ENCODE data around the gene CCDC17.
"Not testable (repeated sequence)": the region's sequence is repeated elsewhere in the genome, so short reads cannot be mapped to it uniquely, and the experiment has no call there.

The CCDC17 gene

DNA sequence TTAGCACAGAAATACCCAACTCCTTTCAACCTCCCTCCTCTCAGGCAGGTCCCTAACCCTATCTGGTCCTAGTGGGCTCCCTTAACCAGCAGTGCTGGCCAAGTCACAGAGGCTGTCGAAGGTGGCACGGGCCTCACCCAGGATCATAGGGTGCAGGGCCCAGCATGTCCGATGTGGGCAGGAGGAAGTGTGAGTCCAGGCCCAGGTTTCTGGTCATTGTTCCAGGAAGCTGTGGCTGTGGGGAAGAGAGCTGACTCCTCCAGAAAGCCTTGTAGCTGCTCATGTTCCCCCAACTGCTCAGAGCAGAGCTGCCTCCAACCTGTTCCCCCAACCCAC lies 2.4 kb downstream of the CCDC17 start:
- no peak for DNase-seq

DNA sequence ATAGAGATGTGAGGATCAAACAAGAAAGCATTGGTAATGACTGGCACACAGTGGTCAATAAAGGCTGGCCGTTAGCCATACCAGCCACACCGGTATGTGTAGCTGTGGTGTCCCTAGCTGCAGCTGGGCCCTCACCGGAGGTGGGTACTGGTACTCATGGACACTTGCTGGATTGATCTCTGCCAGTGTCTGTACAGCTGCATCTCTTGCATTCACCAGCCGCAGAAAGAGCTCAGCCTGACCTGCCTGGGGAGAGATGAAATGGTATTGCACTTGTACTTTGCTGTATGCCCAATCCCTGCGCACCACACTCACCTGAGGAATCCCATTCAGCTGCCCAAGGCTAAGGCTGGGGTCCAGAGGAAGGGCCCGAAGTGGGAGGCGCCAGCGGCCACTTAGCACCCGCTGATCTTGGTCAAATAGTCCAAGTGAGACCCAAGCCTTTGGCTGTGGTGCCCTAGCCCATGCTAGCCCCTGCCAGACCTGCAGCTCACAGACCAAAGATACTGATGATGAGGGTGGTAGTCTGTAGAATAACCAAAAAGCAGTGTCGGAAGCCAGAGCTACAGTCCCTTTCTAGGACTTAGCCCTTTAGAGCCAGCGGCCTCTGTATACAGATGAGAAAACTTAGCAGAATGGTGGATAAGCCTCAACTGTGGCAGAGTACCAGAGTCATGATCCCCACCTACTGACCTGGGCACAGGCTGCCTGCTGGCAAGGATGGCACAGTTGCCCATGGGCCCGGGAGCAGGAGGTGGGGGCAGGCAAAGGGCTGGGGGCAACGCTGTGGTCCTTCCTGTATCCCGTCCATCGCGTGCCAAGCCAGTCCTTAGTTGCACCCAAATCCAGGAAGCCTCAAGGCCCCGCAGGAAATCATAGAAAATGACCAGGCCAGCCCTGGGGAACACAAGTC lies 3.0 kb downstream of the CCDC17 start:
- DNase-seq = no peak

DNA sequence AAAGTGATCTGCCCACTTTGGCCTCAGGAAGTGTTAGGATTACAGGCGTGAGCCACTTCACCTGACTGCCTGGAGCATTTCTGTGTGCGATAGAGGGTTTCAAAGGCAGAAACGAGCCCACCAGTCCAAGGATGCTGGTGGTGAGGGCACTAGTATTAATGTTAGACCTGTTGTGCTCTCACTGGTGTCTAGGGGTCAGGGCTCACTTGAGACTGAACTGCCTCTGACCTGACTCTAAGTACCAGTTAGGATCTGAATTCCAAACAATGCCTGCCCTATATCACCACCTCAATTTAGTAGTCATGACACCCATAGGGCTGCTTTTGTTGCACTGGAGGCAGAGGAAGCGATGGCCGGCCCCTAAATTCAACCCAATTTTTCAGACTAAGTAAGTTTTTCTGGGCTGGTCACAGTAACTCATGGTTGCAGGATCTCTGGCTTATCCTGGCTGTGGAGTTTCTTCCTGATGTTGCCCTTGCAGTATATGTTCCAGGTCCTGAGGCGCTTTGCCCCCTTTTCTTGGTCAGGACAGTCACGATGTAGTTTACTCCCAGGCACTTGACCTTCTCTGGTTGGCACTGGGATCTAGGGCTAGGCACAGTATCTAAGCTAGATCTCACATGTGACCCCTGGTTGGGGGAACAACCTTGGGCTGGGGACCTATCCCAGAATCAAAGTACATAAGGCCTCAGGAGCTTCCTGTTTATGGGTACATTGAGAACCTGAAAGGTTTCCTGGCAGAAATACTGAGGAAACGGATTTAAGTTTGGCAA lies 4.5 kb downstream of the CCDC17 start:
- DNase-seq = no peak

DNA sequence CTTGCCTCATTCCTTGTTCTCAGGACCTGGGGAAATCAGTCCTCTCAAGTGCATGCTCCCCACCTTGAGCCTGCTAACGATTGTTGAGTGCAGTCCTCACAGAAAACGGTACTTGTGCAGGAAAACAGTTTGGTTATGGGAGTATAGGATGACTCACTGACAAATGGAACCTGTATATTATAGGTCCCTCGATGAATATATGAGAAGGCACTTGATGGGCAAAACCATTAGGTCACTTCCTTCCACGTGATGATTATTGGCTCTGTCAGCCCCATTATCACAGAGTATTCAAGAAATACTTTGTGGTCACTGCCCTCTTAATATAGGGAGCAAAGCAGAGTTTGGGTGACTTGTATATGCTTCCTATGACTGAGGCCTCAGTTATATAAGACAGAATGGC lies 6.2 kb downstream of the CCDC17 start:
- no peak for DNase-seq

DNA sequence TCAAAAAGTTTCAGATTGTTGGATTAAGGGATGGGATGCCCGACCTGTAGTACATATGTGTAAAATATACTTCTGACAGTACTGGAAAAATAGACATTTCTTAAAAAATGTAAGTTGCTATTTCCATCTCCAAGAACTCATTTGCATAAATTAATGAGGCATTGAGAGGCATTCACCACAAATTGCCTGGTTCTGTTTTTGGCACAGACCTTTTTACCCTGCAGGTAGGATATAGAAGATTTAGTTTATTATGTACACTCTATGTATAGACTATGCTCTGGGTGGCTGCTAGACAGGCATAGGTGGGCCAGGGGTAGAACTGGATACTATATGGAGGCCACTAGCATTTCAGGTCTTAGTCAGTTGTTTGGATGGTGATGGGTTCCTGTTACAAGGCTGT lies 8.0 kb downstream of the CCDC17 start:
- DNase-seq = no peak

DNA sequence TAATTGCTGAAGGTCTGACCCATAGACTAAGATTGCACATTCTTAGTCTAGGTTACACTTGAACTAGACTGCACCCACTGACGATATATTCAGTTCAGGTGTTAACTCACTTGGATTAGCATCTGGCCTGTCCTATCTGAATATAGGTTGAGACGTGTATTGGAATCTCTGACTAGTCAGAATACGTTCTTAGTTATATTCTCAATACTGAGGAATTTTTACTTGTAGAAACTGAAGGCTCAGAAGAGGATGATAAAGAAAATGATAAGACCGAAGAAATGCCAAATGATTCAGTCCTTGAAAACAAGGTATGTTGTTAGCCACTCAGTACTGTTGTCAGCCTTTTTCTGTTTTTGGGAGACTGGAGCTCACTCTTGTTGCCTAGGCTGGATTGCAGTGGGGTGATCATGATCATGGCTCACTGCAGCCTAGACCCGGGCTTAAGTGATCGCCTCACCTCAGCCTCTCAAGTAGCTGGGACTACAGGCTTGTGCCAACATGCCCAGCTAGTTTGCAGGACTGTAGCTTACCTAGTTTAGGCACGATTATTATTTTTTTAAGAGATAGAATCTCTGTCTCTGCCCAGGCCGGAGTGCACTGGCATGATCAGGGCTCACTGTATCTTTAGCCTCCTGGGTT lies 10.8 kb downstream of the CCDC17 start:
- DNase-seq = no peak

DNA sequence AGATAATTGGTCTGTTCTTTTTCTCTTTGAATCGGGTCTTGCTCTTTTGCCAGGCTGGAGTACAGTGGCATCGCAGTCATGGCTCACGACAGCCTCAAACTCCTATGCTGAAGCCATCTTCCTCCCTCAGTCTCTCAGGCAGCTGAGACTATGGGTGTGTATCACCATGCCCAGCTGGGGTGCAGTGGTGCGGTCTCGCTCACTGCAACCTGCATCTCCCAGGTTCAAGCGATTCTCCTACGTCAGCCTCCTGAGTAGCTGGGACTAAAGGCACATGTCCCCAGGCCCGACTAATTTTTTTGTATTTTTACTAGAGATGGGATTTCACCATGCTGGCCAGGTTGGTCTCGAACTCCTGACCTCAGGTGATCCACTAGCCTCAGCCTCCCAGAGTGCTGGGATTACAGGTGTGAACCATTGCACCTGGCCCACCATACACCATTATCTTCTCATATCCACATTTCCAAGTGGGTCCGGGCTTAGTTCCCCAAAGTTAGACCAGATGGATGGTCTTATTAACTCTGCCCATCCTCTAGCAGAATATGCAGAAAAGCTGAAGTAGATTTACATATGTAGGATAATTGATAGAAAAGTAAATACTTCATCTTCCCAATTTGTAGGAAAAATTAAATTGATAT lies 13.1 kb downstream of the CCDC17 start:
- no peak for DNase-seq

DNA sequence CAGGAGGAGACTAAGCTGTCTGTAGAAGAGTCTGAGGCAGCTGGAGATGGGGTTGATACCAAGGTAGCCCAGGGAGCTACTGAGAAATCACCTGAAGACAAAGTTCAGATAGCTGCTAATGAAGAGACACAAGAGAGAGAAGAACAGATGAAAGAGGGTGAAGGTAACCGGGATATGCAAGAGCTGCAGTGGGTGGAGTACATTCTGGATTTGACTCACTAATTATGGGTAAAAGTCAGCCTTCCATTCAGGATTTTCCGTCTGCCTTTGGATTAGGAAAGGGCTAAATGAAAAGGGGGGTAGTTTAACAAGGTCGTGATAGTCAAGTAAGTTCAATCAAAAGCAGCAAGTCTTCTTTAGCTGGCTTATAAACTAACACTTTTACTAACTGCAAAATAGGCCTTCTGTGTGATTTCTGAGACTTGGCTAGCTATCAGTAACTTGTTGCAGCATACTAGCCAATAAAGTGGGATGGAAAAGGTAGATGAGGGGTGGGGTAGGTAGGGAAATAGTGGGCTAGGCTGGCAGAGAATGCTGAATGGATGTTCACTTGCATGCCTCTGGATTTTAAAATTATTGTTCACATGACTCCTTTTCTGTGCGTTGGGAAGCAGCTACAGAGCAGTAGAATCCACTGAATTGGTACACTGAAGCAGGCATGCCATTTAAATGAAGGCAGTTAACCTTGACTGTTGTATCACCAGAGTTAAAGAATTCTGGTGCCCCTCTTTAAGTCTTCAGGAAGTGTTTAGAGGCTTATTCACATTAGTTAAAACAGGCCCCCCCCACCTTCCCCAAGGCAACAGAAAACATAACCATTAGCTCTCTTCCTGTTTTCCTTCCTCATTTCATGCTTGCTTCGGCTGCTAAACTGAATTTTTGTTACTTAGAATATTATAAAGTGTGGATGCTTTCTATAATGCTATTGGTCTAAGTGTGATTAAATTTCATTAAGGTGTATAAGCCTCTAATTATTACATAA lies 15.4 kb downstream of the CCDC17 start:
- DNase-seq = peak; percentile 33

DNA sequence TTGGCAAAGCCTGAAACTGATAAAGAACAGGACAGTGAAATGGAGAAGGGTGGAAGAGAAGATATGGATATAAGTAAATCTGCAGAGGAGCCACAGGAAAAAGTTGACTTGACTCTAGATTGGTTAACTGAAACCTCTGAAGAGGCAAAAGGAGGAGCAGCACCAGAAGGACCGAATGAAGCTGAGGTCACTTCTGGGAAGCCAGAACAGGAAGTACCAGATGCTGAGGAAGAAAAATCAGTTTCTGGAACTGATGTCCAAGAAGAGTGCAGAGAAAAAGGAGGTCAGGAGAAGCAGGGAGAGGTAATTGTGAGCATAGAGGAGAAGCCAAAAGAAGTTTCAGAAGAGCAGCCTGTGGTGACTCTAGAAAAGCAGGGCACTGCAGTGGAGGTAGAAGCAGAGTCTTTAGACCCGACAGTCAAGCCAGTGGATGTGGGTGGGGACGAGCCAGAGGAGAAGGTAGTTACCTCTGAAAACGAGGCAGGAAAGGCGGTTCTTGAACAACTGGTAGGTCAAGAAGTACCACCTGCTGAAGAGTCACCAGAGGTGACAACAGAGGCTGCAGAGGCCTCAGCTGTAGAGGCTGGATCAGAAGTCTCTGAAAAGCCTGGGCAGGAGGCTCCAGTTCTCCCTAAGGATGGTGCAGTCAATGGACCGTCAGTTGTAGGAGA lies 16.3 kb downstream of the CCDC17 start:
- peak; percentile 9 for DNase-seq

DNA sequence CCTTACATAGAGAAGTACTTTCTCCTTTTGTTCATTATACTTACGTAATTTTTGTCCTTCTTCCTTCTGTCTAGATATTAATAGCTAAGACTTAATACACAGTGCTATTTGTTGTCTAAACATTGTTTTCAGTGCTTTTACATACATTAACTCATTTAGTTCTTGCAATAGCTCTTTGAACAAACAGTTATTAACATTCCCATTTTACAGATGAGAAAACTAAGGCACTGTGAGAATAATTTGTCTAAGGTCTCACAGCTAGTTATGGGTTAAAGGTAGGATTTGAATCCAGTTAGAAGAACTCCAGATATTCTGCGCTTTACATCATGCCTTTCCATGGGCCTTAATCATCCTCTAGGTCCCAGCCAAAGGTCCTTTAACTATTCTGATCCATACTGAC lies 19.6 kb downstream of the CCDC17 start:
- no peak for DNase-seq

DNA sequence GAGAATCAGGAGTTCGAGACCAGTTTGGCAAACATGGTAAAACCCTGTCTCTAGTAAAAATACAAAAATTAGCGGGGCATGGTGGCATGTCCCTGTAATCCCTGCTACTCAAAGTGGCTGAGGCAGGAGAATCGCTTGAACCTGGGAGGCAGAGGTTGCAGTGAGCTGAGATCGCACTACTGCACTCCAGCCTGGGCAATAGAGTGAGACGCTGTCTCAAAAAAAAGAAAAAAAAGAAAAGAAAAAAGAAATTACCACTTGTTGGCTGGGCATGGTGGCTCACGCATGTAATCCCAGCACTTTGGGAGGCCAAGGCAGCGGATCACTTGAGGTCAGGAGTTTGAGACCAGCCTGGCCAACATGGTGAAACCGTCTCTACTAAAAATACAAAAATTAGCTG lies 27.1 kb downstream of the CCDC17 start:
- DNase-seq = not testable (repeated sequence)

DNA sequence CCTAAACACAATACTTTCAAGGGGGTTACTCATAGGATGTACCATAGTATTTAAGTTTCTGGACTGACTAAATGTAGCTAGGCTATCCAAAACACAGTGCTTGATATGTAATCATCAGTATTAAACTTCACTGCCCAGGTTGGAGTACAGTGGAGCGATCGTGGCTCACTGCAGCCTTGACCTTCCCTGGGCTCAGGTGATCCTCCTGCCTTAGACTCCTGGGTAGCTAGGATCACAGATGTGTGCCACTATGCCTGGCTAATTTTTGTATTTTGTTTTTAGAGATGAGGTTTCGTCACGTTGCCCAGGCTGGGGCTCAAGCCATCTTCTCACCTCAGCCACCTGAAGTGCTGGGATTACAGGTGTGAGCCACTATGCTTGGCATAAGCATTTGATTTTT lies 29.4 kb downstream of the CCDC17 start:
- DNase-seq = no peak

DNA sequence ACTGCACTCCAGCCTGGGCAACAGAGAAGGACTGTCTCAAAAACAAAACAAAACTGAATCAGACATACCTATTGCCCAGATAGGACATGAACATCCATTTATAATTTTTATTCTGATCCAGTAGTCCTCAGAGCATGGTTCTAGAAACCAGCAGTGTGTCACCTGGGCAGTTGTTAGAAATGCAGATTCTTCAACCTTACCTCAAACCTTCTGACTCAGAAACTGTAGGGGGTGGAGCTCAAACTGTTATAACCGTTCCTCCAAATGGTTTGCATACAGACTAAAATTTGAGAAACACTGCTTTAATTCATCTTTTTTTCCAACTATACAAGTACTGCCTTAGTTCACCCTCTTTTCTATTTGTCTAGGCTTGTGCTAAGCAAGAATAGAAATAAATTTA lies 34.0 kb downstream of the CCDC17 start:
- DNase-seq = no peak

DNA sequence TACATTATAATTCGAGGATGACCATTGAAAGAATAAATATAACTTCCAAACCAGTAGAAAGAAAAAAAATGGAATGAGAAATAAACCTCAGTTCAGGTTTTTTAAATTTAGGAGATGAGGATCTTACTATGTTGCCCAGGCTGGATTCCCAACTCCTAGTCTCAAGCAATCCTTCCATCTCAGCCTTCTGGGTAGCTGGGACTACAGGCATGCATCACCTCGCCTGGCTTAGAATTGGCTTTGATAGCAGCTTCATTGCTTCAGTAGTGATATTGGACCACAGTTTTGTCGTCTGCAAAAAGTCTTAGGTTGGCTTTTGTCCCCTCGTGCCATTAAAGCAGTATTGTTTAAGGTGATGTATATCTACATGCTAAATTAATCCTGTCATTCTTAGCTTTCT lies 37.1 kb downstream of the CCDC17 start:
- no peak for DNase-seq

DNA sequence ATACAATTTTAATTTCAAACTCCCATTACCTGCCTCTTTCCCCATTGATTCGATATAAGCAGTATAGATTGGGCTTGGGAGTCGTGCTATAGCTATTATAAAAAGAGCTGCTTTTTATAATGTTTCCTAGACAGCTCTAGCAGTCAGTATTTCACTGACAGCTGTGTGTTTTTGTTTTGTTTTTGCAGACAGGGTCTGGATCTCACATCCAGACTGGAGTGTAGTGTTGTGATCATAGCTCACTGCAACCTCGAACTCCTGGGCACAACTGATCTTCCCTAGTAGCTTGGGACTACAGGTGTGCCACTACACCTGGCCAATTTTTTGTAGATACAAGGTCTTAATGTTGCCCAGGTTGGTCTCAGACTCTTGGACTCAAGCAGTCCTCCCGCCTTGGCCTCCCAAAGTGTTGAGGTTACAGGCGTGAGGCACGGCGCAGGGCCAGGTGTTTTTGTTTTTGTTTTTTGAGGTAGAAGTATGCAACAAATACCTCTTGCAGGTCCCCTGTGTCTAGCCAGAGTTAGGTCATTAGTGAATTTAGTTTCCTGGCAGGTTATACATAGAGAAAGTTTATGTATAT lies 38.3 kb downstream of the CCDC17 start:
- no peak for DNase-seq

DNA sequence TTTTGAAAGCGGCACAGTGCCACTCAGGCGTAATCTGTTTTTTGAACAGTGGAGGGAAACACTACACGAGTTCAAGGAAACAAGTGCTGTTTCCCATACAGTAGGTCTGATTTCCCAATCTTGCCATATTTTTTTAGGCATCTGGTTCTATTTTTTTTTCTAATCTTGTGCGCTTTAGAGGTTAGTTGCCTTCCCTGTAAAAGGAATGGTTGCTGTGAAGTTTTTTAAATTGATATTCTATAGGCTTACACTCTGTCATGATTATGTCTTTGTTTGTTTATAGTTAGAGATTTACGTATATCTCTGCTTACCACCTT lies 38.8 kb downstream of the CCDC17 start:
- no peak for DNase-seq

DNA sequence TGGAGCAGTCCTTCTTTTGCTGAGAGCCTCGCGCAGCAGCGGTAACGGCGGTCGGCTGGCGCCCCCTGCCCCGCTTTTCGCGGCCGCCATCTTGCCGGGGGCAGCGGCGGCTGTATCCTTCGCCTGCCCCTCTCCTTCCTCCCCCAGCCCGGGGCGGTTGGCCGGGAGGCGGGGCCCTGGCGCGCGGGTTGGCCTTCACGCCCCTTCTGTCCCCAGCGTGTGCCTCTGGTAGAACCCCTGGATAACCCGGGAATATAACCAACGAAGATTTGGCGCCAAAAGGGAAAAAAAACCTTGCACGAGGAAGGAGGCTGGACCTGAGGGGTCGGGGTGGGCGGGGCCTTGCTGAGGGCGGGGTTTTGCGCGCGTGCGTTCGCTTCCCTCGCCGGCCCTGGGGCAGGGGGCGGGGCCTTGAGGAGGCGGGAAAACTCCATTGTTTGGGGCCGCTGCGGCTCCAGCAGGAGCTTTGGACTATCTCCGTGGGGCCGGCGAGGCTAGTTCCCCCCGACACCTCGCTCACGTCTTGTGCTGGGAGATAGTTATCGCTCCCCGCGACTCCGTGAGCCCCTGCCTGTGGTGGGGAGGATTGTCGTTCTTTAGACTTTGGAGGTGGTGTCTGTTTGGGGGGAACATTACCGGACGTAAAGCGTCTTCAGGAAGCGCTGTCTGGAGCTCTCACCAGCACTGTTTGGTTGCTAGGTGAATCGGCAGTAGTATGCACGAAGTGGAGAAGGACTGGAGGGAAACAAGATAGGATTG lies 39.3 kb downstream of the CCDC17 start:
- DNase-seq = peak; percentile 81

DNA sequence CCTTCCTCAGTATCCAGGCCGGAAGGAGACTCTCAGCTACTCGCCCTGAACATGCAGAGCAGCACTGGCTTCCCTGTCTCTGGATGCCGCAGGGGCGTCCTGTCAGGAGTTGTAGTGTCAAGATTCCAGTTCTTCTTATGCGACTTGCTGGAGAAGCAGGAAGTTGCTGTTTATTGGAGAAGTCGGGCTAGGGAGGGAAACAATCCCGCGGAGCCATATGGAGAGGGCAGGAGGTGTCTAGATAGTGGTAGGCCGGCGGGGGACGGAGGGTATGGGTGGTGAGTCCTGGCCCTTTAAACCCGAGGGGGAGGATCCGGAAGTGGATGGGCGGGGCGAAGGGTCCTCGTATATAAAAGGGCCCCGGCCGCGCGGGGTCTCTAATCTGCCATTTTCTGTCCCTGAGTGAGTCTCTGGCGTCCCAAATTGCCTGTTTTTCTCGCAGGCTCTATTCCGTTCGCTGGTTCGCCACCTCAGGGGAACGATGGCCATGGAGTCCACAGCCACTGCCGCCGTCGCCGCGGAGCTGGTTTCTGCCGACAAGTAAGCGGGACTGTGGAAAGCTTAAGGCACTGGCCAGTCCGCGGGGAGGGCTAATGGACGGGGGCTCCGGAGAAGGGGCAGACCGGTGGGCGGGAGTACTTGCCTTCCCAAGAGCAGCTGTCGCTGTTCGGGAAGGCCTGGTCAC lies 40.0 kb downstream of the CCDC17 start, which contains the start of gene NASP:
TSS of gene NASP (plus strand) at position 376 of the 685 bp plus-strand sequence. CDS start at position 482, 106 bp downstream.
- peak; percentile 87 for DNase-seq

DNA sequence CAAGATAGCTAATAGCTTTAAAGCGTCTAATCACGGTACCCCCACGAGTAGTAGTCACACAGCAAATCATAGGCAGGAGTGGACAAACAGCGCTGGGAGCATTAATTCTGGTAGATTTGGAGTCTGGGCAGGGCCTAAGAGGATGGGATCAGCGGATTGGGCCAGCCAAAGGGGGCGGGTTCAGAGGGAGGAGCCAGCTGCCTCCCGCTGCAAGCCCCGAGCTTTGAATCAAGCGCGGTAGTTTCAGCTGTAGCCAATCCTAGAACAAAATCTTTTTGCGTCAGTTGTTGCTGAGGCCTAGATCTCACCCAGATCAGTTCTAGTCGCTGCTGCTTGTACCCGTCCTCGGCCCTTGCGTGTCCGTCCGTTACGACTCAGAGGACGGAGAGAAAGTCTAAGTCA lies 40.6 kb downstream of the CCDC17 start:
- DNase-seq = peak; percentile 97
